ENCODE measurements around the gene SDF2.

Gene SDF2

GRCh38 chr17:28661635-28662526, at the start of gene SDF2, which contains the start of gene SUPT6H:
Gene SDF2 (minus strand): TSS chr17:28661906. CDS start chr17:28661876, 30 bp downstream.
Gene SUPT6H (plus strand): TSS chr17:28662205. CDS start chr17:28673402, 11,197 bp downstream.
- DNase-seq (ENCODE audit: low spot score) = peak; percentile 95

GRCh38 chr17:28710861-28711722, 49.4 kb upstream of the SDF2 start:
- peak; percentile 89 for DNase-seq (ENCODE audit: low spot score)

DNA sequence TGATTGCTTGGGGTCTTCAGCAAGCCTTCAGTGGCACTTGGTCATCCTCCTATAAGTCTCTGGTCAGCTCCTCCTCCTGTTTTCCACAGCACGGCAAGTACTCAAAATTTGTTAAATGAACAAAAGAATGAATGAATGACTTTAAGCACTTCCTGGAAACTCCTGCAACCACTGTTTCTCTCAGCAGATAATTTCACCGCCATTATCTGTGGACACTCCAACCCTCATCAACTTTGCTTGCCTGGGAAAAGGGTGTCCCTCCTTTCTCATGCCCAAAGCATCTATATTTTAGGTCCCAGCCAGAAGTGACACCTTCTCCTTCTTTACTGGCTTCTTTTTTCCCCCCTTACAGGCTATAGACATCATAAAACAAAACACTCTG, 45.6 kb upstream of the SDF2 start:
- DNase-seq (ENCODE audit: low spot score) = no peak

DNA sequence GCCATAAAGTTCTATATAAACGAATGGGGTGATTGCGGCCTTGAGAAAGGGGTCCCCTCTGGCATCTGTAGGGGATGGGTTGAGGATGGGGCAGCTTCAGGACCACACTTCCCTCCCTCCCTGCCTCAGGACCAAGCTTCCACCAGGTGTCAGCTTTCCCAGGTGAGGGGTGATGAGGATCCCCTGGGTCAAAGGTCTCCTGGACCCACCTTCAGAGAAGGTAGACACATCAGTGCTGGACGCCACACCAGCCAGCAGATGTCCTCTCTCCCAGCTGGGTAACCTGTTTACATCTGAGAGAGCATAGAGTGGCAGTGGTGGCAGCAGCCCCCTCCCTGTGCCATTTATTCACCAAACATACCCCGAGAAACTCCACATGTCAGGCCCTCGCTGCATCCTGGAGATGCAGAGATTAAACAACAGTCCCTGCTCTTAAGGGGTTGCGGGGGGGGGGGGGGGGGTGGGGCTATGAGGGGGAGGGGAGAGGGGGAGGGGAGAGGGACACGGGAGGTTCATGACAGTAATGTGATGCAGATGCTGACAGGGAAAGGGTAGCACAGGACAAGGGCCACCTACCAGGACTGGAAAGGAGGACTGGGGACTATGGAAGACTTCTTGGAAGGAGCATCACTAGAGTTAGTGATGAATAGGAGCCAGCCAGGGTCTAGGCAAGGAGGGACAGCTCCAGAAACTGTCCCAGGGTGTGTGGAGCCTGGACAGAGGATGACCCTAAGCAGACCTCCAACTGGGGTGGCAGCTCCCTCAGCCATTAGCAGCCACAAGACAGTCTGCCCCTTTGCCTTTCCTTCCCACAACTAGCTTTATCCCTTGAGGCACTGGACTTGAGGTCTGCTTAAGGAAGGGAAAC, 45.0 kb upstream of the SDF2 start:
- no peak for DNase-seq (ENCODE audit: low spot score)

GRCh38 chr17:28705728-28706334, 44.1 kb upstream of the SDF2 start:
- DNase-seq (ENCODE audit: low spot score) = no peak

GRCh38 chr17:28705074-28705659, 43.5 kb upstream of the SDF2 start:
- DNase-seq (ENCODE audit: low spot score) = no peak

- DNase-seq (ENCODE audit: low spot score) = no peak
These were observed 42.6 kb upstream of the SDF2 start for GRCh38 chr17:28704219-28704858.

- DNase-seq (ENCODE audit: low spot score) = no peak
These were observed 42.0 kb upstream of the SDF2 start for GRCh38 chr17:28703552-28704218.

- DNase-seq (ENCODE audit: low spot score) = no peak
These were observed 41.0 kb upstream of the SDF2 start for GRCh38 chr17:28702752-28703150.

DNA sequence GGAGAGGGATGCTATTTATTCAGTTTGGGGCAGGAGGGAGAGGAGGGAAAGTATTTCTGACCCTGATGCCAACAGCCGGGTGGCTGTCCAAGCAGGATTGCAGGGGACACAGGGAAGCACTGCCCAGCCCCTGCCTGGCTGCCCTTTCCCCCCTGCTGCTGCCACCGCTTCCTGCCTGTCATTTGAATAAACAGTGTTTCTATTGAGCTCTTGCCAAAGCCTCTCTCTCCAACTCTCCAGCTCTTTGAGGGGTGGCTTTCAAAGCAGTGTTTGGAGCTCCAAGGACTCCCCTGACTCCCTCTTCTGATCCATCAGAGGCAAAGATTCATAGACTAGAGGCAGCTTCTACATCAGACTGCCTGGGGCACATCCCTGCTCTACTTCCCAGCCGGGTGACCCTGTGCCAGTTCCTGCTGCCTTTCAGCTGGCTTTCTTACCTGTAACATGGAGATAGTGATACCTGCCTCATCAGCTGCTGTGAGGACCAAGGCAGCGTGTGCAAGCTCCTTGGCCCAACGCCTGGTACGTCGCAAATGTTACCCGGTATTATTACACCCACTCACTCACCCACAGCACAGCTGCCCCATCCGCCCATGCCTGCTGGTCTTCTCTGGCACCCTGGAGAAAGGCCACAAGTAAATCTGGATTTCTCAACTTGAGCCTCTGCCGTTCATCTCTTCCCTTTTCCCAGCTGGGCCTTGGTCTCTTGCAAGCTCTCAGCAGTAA, 40.5 kb upstream of the SDF2 start:
- no peak for DNase-seq (ENCODE audit: low spot score)

- no peak for DNase-seq (ENCODE audit: low spot score)
These were observed 39.3 kb upstream of the SDF2 start for GRCh38 chr17:28700830-28701492.

- DNase-seq (ENCODE audit: low spot score) = no peak
These were observed 38.6 kb upstream of the SDF2 start for GRCh38 chr17:28700278-28700677.

GRCh38 chr17:28698253-28698941, 36.7 kb upstream of the SDF2 start:
- DNase-seq (ENCODE audit: low spot score) = no peak

GRCh38 chr17:28693869-28694268, 32.2 kb upstream of the SDF2 start:
- peak; percentile 35 for DNase-seq (ENCODE audit: low spot score)

DNA sequence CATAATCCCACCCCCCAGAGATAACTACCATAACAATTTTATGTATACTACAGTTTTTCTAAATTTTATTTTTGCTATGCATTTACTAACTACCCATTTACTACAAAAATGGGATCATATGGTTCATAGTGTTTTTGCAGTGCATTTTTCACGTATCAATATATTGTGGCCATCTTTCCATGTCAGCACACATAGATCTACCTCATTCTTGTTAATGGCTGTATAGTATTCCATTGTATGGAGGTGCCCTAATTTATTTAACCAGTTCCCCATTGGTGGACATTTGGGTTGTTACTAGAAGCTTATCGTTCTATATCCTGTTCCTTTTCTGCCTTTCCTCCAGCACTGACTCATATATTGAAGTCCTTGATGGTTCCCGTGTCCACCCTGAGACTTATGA, 27.3 kb upstream of the SDF2 start:
- no peak for DNase-seq (ENCODE audit: low spot score)

- no peak for DNase-seq (ENCODE audit: low spot score)
These were observed 26.8 kb upstream of the SDF2 start for GRCh38 chr17:28688481-28688880.

- DNase-seq (ENCODE audit: low spot score) = no peak
These were observed 24.6 kb upstream of the SDF2 start for GRCh38 chr17:28686296-28686695.

DNA sequence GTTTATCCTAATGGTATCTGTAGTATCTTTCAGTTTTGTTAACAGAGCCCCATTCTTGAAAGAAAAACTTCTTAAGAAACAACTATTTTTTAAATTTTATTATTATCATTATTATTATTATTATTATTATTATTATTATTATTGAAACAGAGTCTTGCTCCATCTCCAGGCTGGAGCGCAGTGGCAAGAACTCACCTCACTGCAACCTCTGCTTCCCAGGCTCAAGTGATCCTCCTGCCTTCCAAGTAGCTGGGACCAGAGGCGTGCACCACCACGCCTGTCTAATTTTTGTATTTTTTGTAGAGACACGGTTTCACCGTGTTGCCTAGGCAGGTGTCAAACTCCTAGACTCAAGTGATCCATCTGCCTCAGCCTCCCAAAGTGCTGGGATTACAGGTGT, 23.7 kb upstream of the SDF2 start:
- DNase-seq (ENCODE audit: low spot score) = no peak
